K562 (cell line): ENCODE results near the gene PPM1F. TPM values are rescaled to one million over a fixed set of nuclear protein-coding genes. Genes with fewer than 3 reads are reported as not detected.

Source experiments
- CXXC5 ChIP-seq: fragments of 250-450 bp; sonication (Bioruptor Pico); IDR thresholded peaks from 2 replicates; pipeline ENCODE4 v1.8.0; 2022; ENCODE audit warnings: inconsistent platforms, mild to moderate bottlenecking, moderate library complexity
- EP400 ChIP-seq: fragments of 450-650 bp; IDR thresholded peaks from 2 replicates; pipeline ENCODE4 v1.6.1; 2017; ENCODE audit warnings: antibody characterized with exemption, mild to moderate bottlenecking, moderate library complexity
- FOXO4 ChIP-seq: fragments of 450-650 bp; formaldehyde crosslinking; IDR thresholded peaks from 2 replicates; pipeline ENCODE4 v1.4.0; 2020; ENCODE audit warnings: mild to moderate bottlenecking, moderate library complexity
- HDAC8 ChIP-seq: fragments of 450-650 bp; IDR thresholded peaks from 2 replicates; pipeline ENCODE4 v1.6.1; 2016; ENCODE audit warnings: mild to moderate bottlenecking, missing genetic modification characterization, moderate library complexity, missing compliant biosample characterization
- KDM1A ChIP-seq, 2 experiments: fragments of 450-650 bp; IDR thresholded peaks; 2 replicates each; pipeline ENCODE4 v1.6.1; 2016; ENCODE audit warnings: mild to moderate bottlenecking in 2 of 2
- NCOA2 ChIP-seq, 2 experiments: fragments of 450-650 bp; IDR thresholded peaks; 2 replicates each; pipeline ENCODE4 v1.6.1; 2018; ENCODE audit warnings: mild to moderate bottlenecking in 2 of 2, moderate library complexity in 1 of 2; ENCODE audit not compliant: partially characterized antibody in 2 of 2
- NFXL1 ChIP-seq: fragments of 450-650 bp; formaldehyde crosslinking; IDR thresholded peaks from 2 replicates; pipeline ENCODE4 v1.4.0; 2021; ENCODE audit warnings: mild to moderate bottlenecking
- NFYB ChIP-seq: IDR thresholded peaks from 2 replicates; pipeline ENCODE4 v1.6.1; 2011; ENCODE audit warnings: mild to moderate bottlenecking, moderate library complexity; ENCODE audit not compliant: insufficient read length; ENCODE audit errors: extremely low read depth
- NR2C1 ChIP-seq, 2 experiments: fragments of 450-650 bp; IDR thresholded peaks; 2 replicates each; pipeline ENCODE4 v1.6.1; 2017; ENCODE audit warnings: mild to moderate bottlenecking in 2 of 2, antibody characterized with exemption in 1 of 2, inconsistent platforms in 1 of 2, missing compliant biosample characterization in 1 of 2, missing genetic modification characterization in 1 of 2
- TCF3 ChIP-seq: sonication (generic); formaldehyde crosslinking; IDR thresholded peaks from 2 replicates; pipeline ENCODE4 v1.4.0; 2020; ENCODE audit warnings: mild to moderate bottlenecking, missing genetic modification reagents
- TCF7L2 ChIP-seq: fragments of 150-350 bp; IDR thresholded peaks from 2 replicates; pipeline ENCODE4 v1.6.1; 2016; ENCODE audit warnings: low read depth, mild to moderate bottlenecking, low read length, moderate library complexity
- ZNF212 ChIP-seq: fragments of 450-650 bp; formaldehyde crosslinking; IDR thresholded peaks from 2 replicates; pipeline ENCODE4 v1.4.0; 2020; ENCODE audit warnings: mild to moderate bottlenecking
- ZNF274 ChIP-seq: IDR thresholded peaks from 2 replicates; pipeline ENCODE4 v1.6.1; 2011; ENCODE audit warnings: low read depth, mild to moderate bottlenecking, low read length, moderate library complexity, borderline replicate concordance
- ZNF592 ChIP-seq: fragments of 450-650 bp; IDR thresholded peaks from 2 replicates; pipeline ENCODE4 v1.6.1; 2017; ENCODE audit warnings: antibody characterized with exemption, mild to moderate bottlenecking
- polyA plus RNA-seq, 8 experiments: library from polyadenylated mRNA; depleted of rRNA in 4 of 8; stranded (reverse) in 5 of 8; unstranded in 3 of 8; fragments of >200 nt; fragmentation: Nextera tagmentation in 2 of 8; fragmentation: Illumina TruSeq in 1 of 8; extraction: Ambion mirVana in 2 of 8; extraction: Trizol in 1 of 8; gene quantifications; 2 replicates each; pipeline versions ENCODE4 v1.2.1 to v1.2.3, GENCODE V29; 2011 to 2014; ENCODE audit warnings: inconsistent platforms in 1 of 8, missing spikeins in 1 of 8
- total RNA-seq, 7 experiments: library from RNA; depleted of rRNA in 6 of 7; stranded (reverse); fragments of >200 nt in 6 of 7; fragmentation: Illumina TruSeq in 2 of 7; extraction: Trizol in 2 of 7; gene quantifications; 2 replicates each; pipeline versions ENCODE4 v1.2.1 to v1.2.3, GENCODE V29; 2011 to 2021; ENCODE audit warnings: low replicate concordance in 1 of 7
- TF ChIP-seq, protein P1 (sequence below): fragments of 250-450 bp; sonication (Bioruptor Pico); IDR thresholded peaks from 2 replicates; pipeline ENCODE4 v1.9.0; 2021; ENCODE audit warnings: mild to moderate bottlenecking, inconsistent platforms
- TF ChIP-seq, protein P2 (sequence below): fragments of 250-450 bp; sonication (Bioruptor Pico); IDR thresholded peaks from 2 replicates; pipeline ENCODE4 v1.4.0; 2020; ENCODE audit warnings: mild to moderate bottlenecking, moderate library complexity
- TF ChIP-seq, protein P3 (sequence below): fragments of 250-450 bp; sonication (Bioruptor Pico); IDR thresholded peaks from 2 replicates; pipeline ENCODE4 v1.8.0; 2021; ENCODE audit warnings: moderate library complexity, mild to moderate bottlenecking, inconsistent platforms

The PPM1F gene
- total and polyA plus RNA-seq, 9 of the 15 experiments (the other 6 are each of a cell fraction or from before 2014, with no cell fraction given), result 2.1 to 159 (median 64.0) TPM

DNA sequence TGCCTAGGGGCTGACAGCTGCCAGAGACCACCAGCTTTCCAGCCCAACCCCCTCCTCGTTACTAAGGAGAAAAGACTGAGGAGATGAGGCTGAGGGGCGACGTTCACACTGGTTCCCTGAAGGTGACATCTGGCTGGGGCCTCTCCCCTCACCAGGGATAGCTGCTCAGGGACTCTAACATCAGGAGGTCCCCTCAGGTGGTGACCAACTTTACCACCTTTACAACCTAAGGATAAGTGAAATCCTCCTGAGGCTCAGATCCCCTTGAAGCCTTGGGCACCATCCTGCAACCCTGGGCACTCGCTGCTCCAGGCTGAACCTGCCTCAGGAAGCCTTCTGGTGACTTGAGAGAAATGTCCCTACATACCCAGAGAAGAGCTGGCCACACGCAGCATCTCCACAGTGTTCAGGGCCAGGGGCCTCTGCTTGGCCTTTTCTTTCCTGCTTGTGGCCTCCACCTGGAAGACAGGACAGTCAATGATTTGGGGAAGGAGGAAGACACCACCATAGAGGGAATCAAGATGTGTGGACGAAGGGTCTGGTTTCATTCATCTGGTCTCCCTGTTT lies 12.4 kb upstream of the PPM1F start (continued):
- TF ChIP-seq, protein P1, sequence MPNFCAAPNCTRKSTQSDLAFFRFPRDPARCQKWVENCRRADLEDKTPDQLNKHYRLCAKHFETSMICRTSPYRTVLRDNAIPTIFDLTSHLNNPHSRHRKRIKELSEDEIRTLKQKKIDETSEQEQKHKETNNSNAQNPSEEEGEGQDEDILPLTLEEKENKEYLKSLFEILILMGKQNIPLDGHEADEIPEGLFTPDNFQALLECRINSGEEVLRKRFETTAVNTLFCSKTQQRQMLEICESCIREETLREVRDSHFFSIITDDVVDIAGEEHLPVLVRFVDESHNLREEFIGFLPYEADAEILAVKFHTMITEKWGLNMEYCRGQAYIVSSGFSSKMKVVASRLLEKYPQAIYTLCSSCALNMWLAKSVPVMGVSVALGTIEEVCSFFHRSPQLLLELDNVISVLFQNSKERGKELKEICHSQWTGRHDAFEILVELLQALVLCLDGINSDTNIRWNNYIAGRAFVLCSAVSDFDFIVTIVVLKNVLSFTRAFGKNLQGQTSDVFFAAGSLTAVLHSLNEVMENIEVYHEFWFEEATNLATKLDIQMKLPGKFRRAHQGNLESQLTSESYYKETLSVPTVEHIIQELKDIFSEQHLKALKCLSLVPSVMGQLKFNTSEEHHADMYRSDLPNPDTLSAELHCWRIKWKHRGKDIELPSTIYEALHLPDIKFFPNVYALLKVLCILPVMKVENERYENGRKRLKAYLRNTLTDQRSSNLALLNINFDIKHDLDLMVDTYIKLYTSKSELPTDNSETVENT (CRISPR knock-in tag), result peak; percentile 72; the same call in 1 of the 2 replicates
- TF ChIP-seq TCF3 (CRISPR knock-in tag) (no peak), HDAC8 (no peak), EP400 (no peak), ZNF592 (no peak), CXXC5 (CRISPR knock-in tag) (no peak), ZNF212 (CRISPR knock-in tag) (no peak), ZNF274 (no peak), NCOA2 (IDR thresholded peaks at IDR 0.05; ENCODE audit: partially characterized antibody in 2 of 2) (no peak), KDM1A (IDR thresholded peaks at IDR 0.05) (no peak), TCF7L2 (no peak), FOXO4 (CRISPR knock-in tag) (no peak), NR2C1 (IDR thresholded peaks at IDR 0.05) (no peak), NR2C1 (tag; IDR thresholded peaks at IDR 0.05) (no peak), NFXL1 (CRISPR knock-in tag) (no peak), NFYB (no peak)
- TF ChIP-seq, protein P2, sequence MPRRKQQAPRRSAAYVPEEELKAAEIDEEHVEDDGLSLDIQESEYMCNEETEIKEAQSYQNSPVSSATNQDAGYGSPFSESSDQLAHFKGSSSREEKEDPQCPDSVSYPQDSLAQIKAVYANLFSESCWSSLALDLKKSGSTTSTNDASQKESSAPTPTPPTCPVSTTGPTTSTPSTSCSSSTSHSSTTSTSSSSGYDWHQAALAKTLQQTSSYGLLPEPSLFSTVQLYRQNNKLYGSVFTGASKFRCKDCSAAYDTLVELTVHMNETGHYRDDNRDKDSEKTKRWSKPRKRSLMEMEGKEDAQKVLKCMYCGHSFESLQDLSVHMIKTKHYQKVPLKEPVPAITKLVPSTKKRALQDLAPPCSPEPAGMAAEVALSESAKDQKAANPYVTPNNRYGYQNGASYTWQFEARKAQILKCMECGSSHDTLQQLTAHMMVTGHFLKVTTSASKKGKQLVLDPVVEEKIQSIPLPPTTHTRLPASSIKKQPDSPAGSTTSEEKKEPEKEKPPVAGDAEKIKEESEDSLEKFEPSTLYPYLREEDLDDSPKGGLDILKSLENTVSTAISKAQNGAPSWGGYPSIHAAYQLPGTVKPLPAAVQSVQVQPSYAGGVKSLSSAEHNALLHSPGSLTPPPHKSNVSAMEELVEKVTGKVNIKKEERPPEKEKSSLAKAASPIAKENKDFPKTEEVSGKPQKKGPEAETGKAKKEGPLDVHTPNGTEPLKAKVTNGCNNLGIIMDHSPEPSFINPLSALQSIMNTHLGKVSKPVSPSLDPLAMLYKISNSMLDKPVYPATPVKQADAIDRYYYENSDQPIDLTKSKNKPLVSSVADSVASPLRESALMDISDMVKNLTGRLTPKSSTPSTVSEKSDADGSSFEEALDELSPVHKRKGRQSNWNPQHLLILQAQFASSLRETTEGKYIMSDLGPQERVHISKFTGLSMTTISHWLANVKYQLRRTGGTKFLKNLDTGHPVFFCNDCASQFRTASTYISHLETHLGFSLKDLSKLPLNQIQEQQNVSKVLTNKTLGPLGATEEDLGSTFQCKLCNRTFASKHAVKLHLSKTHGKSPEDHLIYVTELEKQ (CRISPR knock-in tag), result no peak
- TF ChIP-seq, protein P3, sequence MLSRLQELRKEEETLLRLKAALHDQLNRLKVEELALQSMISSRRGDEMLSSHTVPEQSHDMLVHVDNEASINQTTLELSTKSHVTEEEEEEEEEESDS (CRISPR knock-in tag), result no peak
